ENCODE measurements around the gene EDC4. TPM values are rescaled to one million over a fixed set of nuclear protein-coding genes. Genes with fewer than 3 reads are reported as not detected.

Gene EDC4
- total and polyA plus RNA-seq, 2 of the 13 experiments (the other 11 are each of a cell fraction or from before 2014, with no cell fraction given), result 51.4 to 59.1 TPM

DNA sequence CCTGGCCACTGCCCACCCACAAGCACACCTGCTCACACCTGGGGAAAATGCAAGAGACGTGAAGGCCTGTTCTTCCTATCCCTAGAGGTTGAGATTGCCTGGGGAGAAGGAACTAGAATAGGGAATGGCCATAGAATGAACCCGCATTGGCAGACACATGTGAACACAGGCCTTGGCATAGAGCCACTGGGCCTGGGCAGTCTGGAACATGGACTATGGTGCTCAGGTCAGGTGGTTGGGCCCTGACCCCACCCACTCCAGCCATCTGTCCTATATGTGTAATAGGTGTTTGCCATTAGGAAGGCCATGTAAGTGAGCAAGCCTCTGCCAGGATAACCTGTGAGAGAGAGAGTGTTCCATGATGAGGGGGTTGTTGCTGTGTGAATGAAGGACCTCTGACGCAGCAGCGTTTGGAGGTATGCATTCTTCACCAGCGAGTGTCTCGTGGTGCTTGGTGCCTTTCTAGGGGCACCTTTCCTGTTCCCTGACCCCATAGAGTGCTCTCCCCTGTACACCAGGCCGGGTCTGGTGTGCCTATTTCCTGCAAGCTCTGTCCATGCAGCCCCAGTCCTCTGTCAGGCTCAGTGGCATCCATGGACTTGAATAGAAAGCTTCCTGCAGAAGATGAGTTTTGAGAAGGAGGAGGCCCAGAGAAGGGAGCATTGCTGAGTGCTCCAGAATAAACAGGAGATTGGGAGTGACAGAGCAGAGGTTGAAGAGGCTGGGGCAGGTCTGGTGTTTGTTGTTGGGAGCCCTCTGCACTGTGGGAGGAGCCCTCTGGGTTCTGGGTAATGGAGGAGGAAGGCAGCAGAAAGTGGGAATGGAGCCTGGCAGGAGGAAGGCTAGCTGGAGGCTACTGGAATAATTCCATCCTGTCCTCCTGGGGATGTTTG, 43.2 kb downstream of the EDC4 start (continued):
- TF ChIP-seq ZNF790 (CRISPR knock-in tag; IDR thresholded peaks at IDR 0.05; ENCODE audit: borderline replicate concordance) (no peak), HCFC1 (IDR thresholded peaks at IDR 0.05; ENCODE audit: low read depth, low read length) (no peak), MAFG (CRISPR knock-in tag; IDR thresholded peaks at IDR 0.05) (no peak), IKZF1 (IDR thresholded peaks at IDR 0.05) (no peak), ZNF326 (CRISPR knock-in tag; IDR thresholded peaks at IDR 0.05; ENCODE audit: borderline replicate concordance) (no peak), FOXM1 (CRISPR knock-in tag; IDR thresholded peaks at IDR 0.05) (no peak), NFE2L2 (IDR thresholded peaks at IDR 0.05; ENCODE audit: low read length) (no peak), ZFP36 (IDR thresholded peaks at IDR 0.05; ENCODE audit: borderline replicate concordance, low read depth, low read length, partially characterized antibody) (no peak), ZMAT3 (CRISPR knock-in tag; conservative IDR thresholded peaks at IDR 0.05) (no peak), RXRB (CRISPR knock-in tag; IDR thresholded peaks at IDR 0.05; ENCODE audit: borderline replicate concordance) (no peak), ZNF775 (CRISPR knock-in tag; IDR thresholded peaks at IDR 0.05; ENCODE audit: borderline replicate concordance) (no peak), HNF4G (IDR thresholded peaks at IDR 0.05; ENCODE audit: borderline replicate concordance, low read depth, low read length) (0 out of 2 replicates have a peak, but pooled peaks have one; percentile 11), HNF4G (CRISPR knock-in tag; IDR thresholded peaks at IDR 0.05; ENCODE audit: borderline replicate concordance, low read depth) (no peak), KDM2A (CRISPR knock-in tag; IDR thresholded peaks at IDR 0.05; ENCODE audit: borderline replicate concordance, low read depth) (no peak), ZNF619 (CRISPR knock-in tag; IDR thresholded peaks at IDR 0.05) (no peak), ZNF205 (CRISPR knock-in tag; IDR thresholded peaks at IDR 0.05) (no peak), SNAI1 (CRISPR knock-in tag; IDR thresholded peaks at IDR 0.05; ENCODE audit: borderline replicate concordance) (no peak), GABPB1 (CRISPR knock-in tag; IDR thresholded peaks at IDR 0.05) (no peak), STAG1 (CRISPR knock-in tag; IDR thresholded peaks at IDR 0.05) (no peak), NFKB2 (CRISPR knock-in tag; IDR thresholded peaks at IDR 0.05; ENCODE audit: borderline replicate concordance) (peak; percentile 54; the same call in 1 of the 2 replicates)
- TF ChIP-seq, protein P1, sequence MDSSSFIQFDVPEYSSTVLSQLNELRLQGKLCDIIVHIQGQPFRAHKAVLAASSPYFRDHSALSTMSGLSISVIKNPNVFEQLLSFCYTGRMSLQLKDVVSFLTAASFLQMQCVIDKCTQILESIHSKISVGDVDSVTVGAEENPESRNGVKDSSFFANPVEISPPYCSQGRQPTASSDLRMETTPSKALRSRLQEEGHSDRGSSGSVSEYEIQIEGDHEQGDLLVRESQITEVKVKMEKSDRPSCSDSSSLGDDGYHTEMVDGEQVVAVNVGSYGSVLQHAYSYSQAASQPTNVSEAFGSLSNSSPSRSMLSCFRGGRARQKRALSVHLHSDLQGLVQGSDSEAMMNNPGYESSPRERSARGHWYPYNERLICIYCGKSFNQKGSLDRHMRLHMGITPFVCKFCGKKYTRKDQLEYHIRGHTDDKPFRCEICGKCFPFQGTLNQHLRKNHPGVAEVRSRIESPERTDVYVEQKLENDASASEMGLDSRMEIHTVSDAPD (CRISPR knock-in tag; IDR thresholded peaks at IDR 0.05), result no peak
- TF ChIP-seq, protein P2, sequence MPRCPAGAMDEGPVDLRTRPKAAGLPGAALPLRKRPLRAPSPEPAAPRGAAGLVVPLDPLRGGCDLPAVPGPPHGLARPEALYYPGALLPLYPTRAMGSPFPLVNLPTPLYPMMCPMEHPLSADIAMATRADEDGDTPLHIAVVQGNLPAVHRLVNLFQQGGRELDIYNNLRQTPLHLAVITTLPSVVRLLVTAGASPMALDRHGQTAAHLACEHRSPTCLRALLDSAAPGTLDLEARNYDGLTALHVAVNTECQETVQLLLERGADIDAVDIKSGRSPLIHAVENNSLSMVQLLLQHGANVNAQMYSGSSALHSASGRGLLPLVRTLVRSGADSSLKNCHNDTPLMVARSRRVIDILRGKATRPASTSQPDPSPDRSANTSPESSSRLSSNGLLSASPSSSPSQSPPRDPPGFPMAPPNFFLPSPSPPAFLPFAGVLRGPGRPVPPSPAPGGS (CRISPR knock-in tag; IDR thresholded peaks at IDR 0.05), result no peak
- TF ChIP-seq, protein P3, sequence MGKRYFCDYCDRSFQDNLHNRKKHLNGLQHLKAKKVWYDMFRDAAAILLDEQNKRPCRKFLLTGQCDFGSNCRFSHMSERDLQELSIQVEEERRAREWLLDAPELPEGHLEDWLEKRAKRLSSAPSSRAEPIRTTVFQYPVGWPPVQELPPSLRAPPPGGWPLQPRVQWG (CRISPR knock-in tag; IDR thresholded peaks at IDR 0.05; ENCODE audit: borderline replicate concordance, low read depth), result no peak
- TF ChIP-seq, protein P4, sequence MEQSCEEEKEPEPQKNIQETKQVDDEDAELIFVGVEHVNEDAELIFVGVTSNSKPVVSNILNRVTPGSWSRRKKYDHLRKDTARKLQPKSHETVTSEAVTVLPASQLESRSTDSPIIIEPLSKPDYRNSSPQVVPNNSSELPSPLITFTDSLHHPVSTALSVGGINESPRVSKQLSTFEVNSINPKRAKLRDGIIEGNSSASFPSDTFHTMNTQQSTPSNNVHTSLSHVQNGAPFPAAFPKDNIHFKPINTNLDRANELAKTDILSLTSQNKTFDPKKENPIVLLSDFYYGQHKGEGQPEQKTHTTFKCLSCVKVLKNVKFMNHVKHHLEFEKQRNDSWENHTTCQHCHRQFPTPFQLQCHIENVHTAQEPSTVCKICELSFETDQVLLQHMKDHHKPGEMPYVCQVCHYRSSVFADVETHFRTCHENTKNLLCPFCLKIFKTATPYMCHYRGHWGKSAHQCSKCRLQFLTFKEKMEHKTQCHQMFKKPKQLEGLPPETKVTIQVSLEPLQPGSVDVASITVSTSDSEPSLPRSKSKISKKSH (CRISPR knock-in tag; IDR thresholded peaks at IDR 0.05; ENCODE audit: borderline replicate concordance), result no peak
